IMR-90 (cell line): ENCODE measurements around the gene CFAP161. TPM values are rescaled to one million over a fixed set of nuclear protein-coding genes. Genes with fewer than 3 reads are reported as not detected.

Source experiments
- ATAC-seq: fragments of 200-7000 bp; cut with Tn5 transposase; 2 replicates; pipeline ENCODE4 v1.9.1; 2020; ENCODE audit warnings: low read depth, mild to moderate bottlenecking, moderate library complexity
- BruUV-seq: library from RNA; stranded (reverse); fragments of 400-500 nt; replicated peaks from 2 replicates; lab custom pipeline; 2021; lab: Mats Ljungman, UMichigan
- CTCF ChIA-PET: fragments of 300-600 bp; formaldehyde crosslinking; extraction: SDS; loops from one replicate; lab custom pipeline; 2021; ENCODE audit warnings: antibody characterized with exemption; lab: Yijun Ruan, JAX
- POLR2A ChIA-PET: fragments of 300-600 bp; sonication (Branson Sonifier 250); formaldehyde crosslinking; loops from one replicate; lab custom pipeline; 2022; ENCODE audit warnings: antibody characterized with exemption; ENCODE audit not compliant: unreplicated experiment; lab: Charles Lee
- DNase-seq: peaks from one replicate; pipeline ENCODE4 v3.0.0; 2013
- H2AFZ ChIP-seq: replicated peaks from 2 replicates; pipeline ENCODE3; 2013; ENCODE audit warnings: low read length, mild to moderate bottlenecking; ENCODE audit not compliant: poor library complexity
- H2AK5ac ChIP-seq: 2 replicates; pipeline ENCODE4 v1.6.1; 2013; ENCODE audit warnings: low read depth, low read length, inconsistent platforms
- H2AK9ac ChIP-seq: replicated peaks from 2 replicates; pipeline ENCODE3; 2013; ENCODE audit warnings: mild to moderate bottlenecking, low read depth, low read length, moderate library complexity; ENCODE audit not compliant: poor library complexity
- H2BK120ac ChIP-seq: 2 replicates; pipeline ENCODE4 v1.6.1; 2013; ENCODE audit warnings: low read depth, low read length, inconsistent platforms
- H2BK15ac ChIP-seq: 3 replicates; pipeline ENCODE4 v1.6.1; 2013; ENCODE audit warnings: low read depth, low read length, inconsistent platforms
- H2BK20ac ChIP-seq: 2 replicates; pipeline ENCODE4 v1.6.1; 2013; ENCODE audit warnings: low read depth, mild to moderate bottlenecking, inconsistent platforms, low read length, moderate library complexity
- H2BK5ac ChIP-seq: 2 replicates; pipeline ENCODE4 v1.6.1; 2013; ENCODE audit warnings: mild to moderate bottlenecking, low read depth, low read length, inconsistent platforms; ENCODE audit not compliant: poor library complexity, severe bottlenecking
- H3K14ac ChIP-seq: replicated peaks from 2 replicates; pipeline ENCODE4 v1.6.1; 2013; ENCODE audit warnings: low read depth, low read length, inconsistent platforms
- H3K18ac ChIP-seq: 2 replicates; pipeline ENCODE4 v1.6.1; 2013; ENCODE audit warnings: low read depth, low read length, control low read depth
- H3K23ac ChIP-seq: 2 replicates; pipeline ENCODE4 v1.6.1; 2013; ENCODE audit warnings: low read depth, low read length, inconsistent platforms
- H3K27ac ChIP-seq: 2 replicates; pipeline ENCODE4 v1.5.1; 2013; ENCODE audit warnings: mild to moderate bottlenecking, control low read depth, low read length; ENCODE audit not compliant: insufficient read depth
- H3K27me3 ChIP-seq: 2 replicates; pipeline ENCODE4 v1.6.1; 2013; ENCODE audit warnings: low read length; ENCODE audit not compliant: control insufficient read depth, insufficient read depth
- H3K36me3 ChIP-seq: 2 replicates; pipeline ENCODE4 v1.6.1; 2013; ENCODE audit warnings: low read length, mixed read lengths; ENCODE audit not compliant: control insufficient read depth, insufficient read depth
- H3K4ac ChIP-seq: 2 replicates; pipeline ENCODE4 v1.6.1; 2013; ENCODE audit warnings: low read depth, low read length, inconsistent platforms
- H3K4me1 ChIP-seq: 2 replicates; pipeline ENCODE4 v1.6.1; 2013; ENCODE audit warnings: low read length, mixed read lengths; ENCODE audit not compliant: control insufficient read depth, insufficient read depth
- H3K4me2 ChIP-seq: 2 replicates; pipeline ENCODE4 v1.6.1; 2013; ENCODE audit warnings: low read depth, mild to moderate bottlenecking, control low read depth, low read length, moderate library complexity
- H3K4me3 ChIP-seq: 2 replicates; pipeline ENCODE4 v1.5.1; 2013; ENCODE audit warnings: low read depth, mild to moderate bottlenecking, control low read depth, low read length, moderate library complexity; ENCODE audit not compliant: insufficient read depth
- H3K56ac ChIP-seq: 2 replicates; pipeline ENCODE4 v1.6.1; 2013; ENCODE audit warnings: low read length, inconsistent platforms; ENCODE audit not compliant: insufficient read depth; ENCODE audit errors: extremely low read depth
- H3K79me1 ChIP-seq, 2 experiments: 2 replicates each; pipeline ENCODE4 v1.6.1; 2013; ENCODE audit warnings: low read length in 2 of 2, inconsistent platforms in 1 of 2, low read depth in 1 of 2
- H3K9ac ChIP-seq: 2 replicates; pipeline ENCODE4 v1.6.1; 2013; ENCODE audit warnings: low read depth, low read length, control low read depth
- H3K9me1 ChIP-seq: 2 replicates; pipeline ENCODE4 v1.6.1; 2013; ENCODE audit warnings: low read length, inconsistent platforms; ENCODE audit not compliant: insufficient read depth
- H3K9me3 ChIP-seq: 2 replicates; pipeline ENCODE4 v1.6.1; 2013; ENCODE audit warnings: low read length; ENCODE audit not compliant: control insufficient read depth, insufficient read depth
- H4K20me1 ChIP-seq: 2 replicates; pipeline ENCODE4 v1.6.1; 2013; ENCODE audit warnings: low read length, inconsistent platforms; ENCODE audit not compliant: insufficient read depth
- H4K5ac ChIP-seq: 2 replicates; pipeline ENCODE4 v1.6.1; 2013; ENCODE audit warnings: mild to moderate bottlenecking, low read depth, low read length, control low read depth
- H4K8ac ChIP-seq, 2 experiments: 2 replicates each; pipeline ENCODE4 v1.6.1; 2013; ENCODE audit warnings: low read depth in 2 of 2, low read length in 2 of 2, control low read depth in 1 of 2, inconsistent platforms in 1 of 2
- H4K91ac ChIP-seq: 2 replicates; pipeline ENCODE4 v1.6.1; 2013; ENCODE audit warnings: low read depth, low read length, inconsistent platforms; ENCODE audit not compliant: insufficient read depth
- BHLHE40 ChIP-seq: fragments of 150-350 bp; IDR thresholded peaks from 2 replicates; pipeline ENCODE4 v1.6.1; 2016; ENCODE audit warnings: mild to moderate bottlenecking, low read depth, low read length
- CEBPB ChIP-seq: IDR thresholded peaks from 2 replicates; pipeline ENCODE4 v1.6.1; 2012; ENCODE audit warnings: low read depth, low read length, improper control_type of control experiment
- CHD1 ChIP-seq: IDR thresholded peaks from 2 replicates; pipeline ENCODE4 v1.6.1; 2012; ENCODE audit warnings: low read depth, low read length, improper control_type of control experiment
- FOS ChIP-seq: fragments of 150-350 bp; IDR thresholded peaks from 2 replicates; pipeline ENCODE4 v1.6.1; 2016; ENCODE audit warnings: low read depth, low read length
- MAFK ChIP-seq: IDR thresholded peaks from 2 replicates; pipeline ENCODE4 v1.6.1; 2012; ENCODE audit warnings: low read depth, low read length, improper control_type of control experiment
- MAZ ChIP-seq: IDR thresholded peaks from 2 replicates; pipeline ENCODE4 v1.6.1; 2012; ENCODE audit warnings: low read depth, mild to moderate bottlenecking, low read length, improper control_type of control experiment, moderate library complexity, borderline replicate concordance
- MXI1 ChIP-seq: IDR thresholded peaks from 2 replicates; pipeline ENCODE4 v1.6.1; 2012; ENCODE audit warnings: low read depth, mild to moderate bottlenecking, low read length, moderate library complexity, borderline replicate concordance
- NFE2L2 ChIP-seq: fragments of 150-350 bp; IDR thresholded peaks from 2 replicates; pipeline ENCODE4 v1.6.1; 2016; ENCODE audit warnings: low read depth, mild to moderate bottlenecking, low read length
- POLR2A ChIP-seq: IDR thresholded peaks from 2 replicates; pipeline ENCODE4 v1.6.1; 2012; ENCODE audit warnings: mild to moderate bottlenecking, low read depth, low read length
- RAD21 ChIP-seq: IDR thresholded peaks from 2 replicates; pipeline ENCODE4 v1.6.1; 2012; ENCODE audit warnings: low read length, improper control_type of control experiment
- RCOR1 ChIP-seq: IDR thresholded peaks from 2 replicates; pipeline ENCODE4 v1.6.1; 2012; ENCODE audit warnings: mild to moderate bottlenecking, low read length, improper control_type of control experiment; ENCODE audit not compliant: insufficient replicate concordance
- RFX5 ChIP-seq: IDR thresholded peaks from 2 replicates; pipeline ENCODE4 v1.8.0; 2012; ENCODE audit warnings: low read depth, mild to moderate bottlenecking, low read length, moderate library complexity
- SMC3 ChIP-seq: fragments of 150-350 bp; IDR thresholded peaks from 2 replicates; pipeline ENCODE4 v1.6.1; 2016; ENCODE audit warnings: low read depth, mild to moderate bottlenecking, antibody characterized with exemption, low read length, moderate library complexity
- WGBS, 2 experiments: methylation state at CpG; one replicate each; pipeline versions ENCODE4 v1.1.5 to v1.1.7; 2013; ENCODE audit warnings: missing lambda C conversion rate in 2 of 2; ENCODE audit not compliant: insufficient read length in 1 of 2; ENCODE audit errors: extremely low coverage in 2 of 2; 5-methylcytosine and 5-hydroxymethylcytosine counted together
- dilution Hi-C: fragments of 300-500 bp; cut with HindIII; formaldehyde crosslinking; loops from one replicate; pipeline ENCODE4 v1.14.3; 2018; ENCODE audit warnings: low sequenced_read_pairs; ENCODE audit not compliant: unreplicated experiment
- in situ Hi-C: fragments of 300-500 bp; cut with MboI; formaldehyde crosslinking; loops from 3 replicates; pipeline ENCODE4 v1.14.3; 2019; ENCODE audit warnings: low sequenced_read_pairs, inconsistent platforms, mixed read lengths
- intact Hi-C: fragments of 100-400 bp; cut with micrococcal nuclease; formaldehyde crosslinking; loops from 2 replicates; pipeline ENCODE4 v1.10.0; 2022
- polyA plus RNA-seq, 3 experiments: library from polyadenylated mRNA; depleted of rRNA; stranded (reverse); fragments of >200 nt; gene quantifications; 2 replicates each; pipeline ENCODE4 v1.2.3, GENCODE V29; 2012; ENCODE audit warnings: low replicate concordance in 1 of 3
- total RNA-seq: library from RNA; depleted of rRNA; stranded (reverse); fragments of >200 nt; gene quantifications from 2 replicates; pipeline ENCODE4 v1.2.3, GENCODE V29; 2012
- TF ChIP-seq, protein P1 (sequence below): fragments of 150-350 bp; IDR thresholded peaks from 2 replicates; pipeline ENCODE4 v1.6.1; 2017; ENCODE audit warnings: mild to moderate bottlenecking, antibody characterized with exemption, low read length, low read depth
- TF ChIP-seq, protein P2 (sequence below): conservative IDR thresholded peaks from 2 replicates; pipeline ENCODE4 v1.5.1; 2012; ENCODE audit warnings: mild to moderate bottlenecking, low read depth, low read length, improper control_type of control experiment
- TF ChIP-seq, protein P3 (sequence below): fragments of 150-350 bp; IDR thresholded peaks from 2 replicates; pipeline ENCODE4 v1.6.1; 2016; ENCODE audit warnings: low read depth, mild to moderate bottlenecking, low read length, moderate library complexity, borderline replicate concordance

Gene CFAP161
- total and polyA plus RNA-seq, 2 of the 4 experiments (the other 2 are of a cell fraction), result not detected

- H3K23ac ChIP-seq, result no peak overlapping the region
- no peaks in the 10 kb centered on the region for H3K79me1 ChIP-seq
- in situ Hi-C loops, result loop anchor here (5.0 kb wide), 2 partner anchors 162 to 297 kb away; no protein-coding TSS in a partner anchor
- no peak overlapping the region for H2AK9ac ChIP-seq
- intact Hi-C loops, result no loop called here
- no peaks in the 10 kb centered on the region for H3K36me3 ChIP-seq
- ChIA-PET CTCF (interaction anchor here (0.8 to 1.1 kb wide), 3 partner anchors 59 to 161 kb away, joined by 3 to 8 read pairs (median 3); no protein-coding TSS in a partner anchor), POLR2A (no interaction called here)
- no peak overlapping the region for H2BK20ac ChIP-seq
- dilution Hi-C loops, result no loop called here
- no peak for DNase-seq
- no peak overlapping the region for H4K91ac ChIP-seq
- H3K9me1 ChIP-seq, result no peaks in the 10 kb centered on the region
- H2BK5ac ChIP-seq, result no peak overlapping the region
- H2AK5ac ChIP-seq, result no peak overlapping the region
- 84% methylated on average over 3 of the region's 4 CpGs; no CpG with 5 or more reads in 1 of the 2 experiments for WGBS, 2 experiments
- TF ChIP-seq MAZ (no peak), NFE2L2 (no peak), FOS (no peak), CEBPB (no peak), BHLHE40 (no peak), SMC3 (no peak), RAD21 (no peak), MXI1 (no peak), RFX5 (no peak), MAFK (no peak), POLR2A (no peak), CHD1 (no peak), RCOR1 (no peak)
- TF ChIP-seq, protein P1, sequence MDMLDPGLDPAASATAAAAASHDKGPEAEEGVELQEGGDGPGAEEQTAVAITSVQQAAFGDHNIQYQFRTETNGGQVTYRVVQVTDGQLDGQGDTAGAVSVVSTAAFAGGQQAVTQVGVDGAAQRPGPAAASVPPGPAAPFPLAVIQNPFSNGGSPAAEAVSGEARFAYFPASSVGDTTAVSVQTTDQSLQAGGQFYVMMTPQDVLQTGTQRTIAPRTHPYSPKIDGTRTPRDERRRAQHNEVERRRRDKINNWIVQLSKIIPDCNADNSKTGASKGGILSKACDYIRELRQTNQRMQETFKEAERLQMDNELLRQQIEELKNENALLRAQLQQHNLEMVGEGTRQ, result no peak
- TF ChIP-seq, protein P2, sequence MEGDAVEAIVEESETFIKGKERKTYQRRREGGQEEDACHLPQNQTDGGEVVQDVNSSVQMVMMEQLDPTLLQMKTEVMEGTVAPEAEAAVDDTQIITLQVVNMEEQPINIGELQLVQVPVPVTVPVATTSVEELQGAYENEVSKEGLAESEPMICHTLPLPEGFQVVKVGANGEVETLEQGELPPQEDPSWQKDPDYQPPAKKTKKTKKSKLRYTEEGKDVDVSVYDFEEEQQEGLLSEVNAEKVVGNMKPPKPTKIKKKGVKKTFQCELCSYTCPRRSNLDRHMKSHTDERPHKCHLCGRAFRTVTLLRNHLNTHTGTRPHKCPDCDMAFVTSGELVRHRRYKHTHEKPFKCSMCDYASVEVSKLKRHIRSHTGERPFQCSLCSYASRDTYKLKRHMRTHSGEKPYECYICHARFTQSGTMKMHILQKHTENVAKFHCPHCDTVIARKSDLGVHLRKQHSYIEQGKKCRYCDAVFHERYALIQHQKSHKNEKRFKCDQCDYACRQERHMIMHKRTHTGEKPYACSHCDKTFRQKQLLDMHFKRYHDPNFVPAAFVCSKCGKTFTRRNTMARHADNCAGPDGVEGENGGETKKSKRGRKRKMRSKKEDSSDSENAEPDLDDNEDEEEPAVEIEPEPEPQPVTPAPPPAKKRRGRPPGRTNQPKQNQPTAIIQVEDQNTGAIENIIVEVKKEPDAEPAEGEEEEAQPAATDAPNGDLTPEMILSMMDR, result no peak
- TF ChIP-seq, protein P3, sequence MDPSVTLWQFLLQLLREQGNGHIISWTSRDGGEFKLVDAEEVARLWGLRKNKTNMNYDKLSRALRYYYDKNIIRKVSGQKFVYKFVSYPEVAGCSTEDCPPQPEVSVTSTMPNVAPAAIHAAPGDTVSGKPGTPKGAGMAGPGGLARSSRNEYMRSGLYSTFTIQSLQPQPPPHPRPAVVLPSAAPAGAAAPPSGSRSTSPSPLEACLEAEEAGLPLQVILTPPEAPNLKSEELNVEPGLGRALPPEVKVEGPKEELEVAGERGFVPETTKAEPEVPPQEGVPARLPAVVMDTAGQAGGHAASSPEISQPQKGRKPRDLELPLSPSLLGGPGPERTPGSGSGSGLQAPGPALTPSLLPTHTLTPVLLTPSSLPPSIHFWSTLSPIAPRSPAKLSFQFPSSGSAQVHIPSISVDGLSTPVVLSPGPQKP, result no peak
- no peak overlapping the region for H2BK120ac ChIP-seq
- no peak overlapping the region for H4K5ac ChIP-seq
- H4K8ac ChIP-seq, result no peak overlapping the region
- H3K56ac ChIP-seq, result no peak overlapping the region
- H3K27ac ChIP-seq, result no peak overlapping the region
- H2BK15ac ChIP-seq, result no peak overlapping the region; the same call in 2 of the 3 replicates
- no peak for ATAC-seq
- no peak overlapping the region for H3K4me2 ChIP-seq
- no peak overlapping the region for H3K14ac ChIP-seq
- H3K4me1 ChIP-seq, result 0 out of 2 replicates have a peak, but pooled peaks cover 1% of the 10 kb centered on the region
- no peaks in the 10 kb centered on the region for H4K20me1 ChIP-seq
- no peaks in the 10 kb centered on the region for H3K27me3 ChIP-seq
- no TSS peak for BruUV-seq
- no peak overlapping the region for H3K4ac ChIP-seq
- no peak overlapping the region for H3K4me3 ChIP-seq
- H2AFZ ChIP-seq, result no peak overlapping the region
- H3K9me3 ChIP-seq, result no peaks in the 10 kb centered on the region
- H3K9ac ChIP-seq, result no peak overlapping the region
- H3K18ac ChIP-seq, result no peak overlapping the region
Observed at GRCh38 chr15:81105545-81105944, 28.5 kb upstream of the CFAP161 start.
